PC-3 (cell line): Measurements from ENCODE around the gene FN3K. TPM values are rescaled to one million over a fixed set of nuclear protein-coding genes. Genes with fewer than 3 reads are reported as not detected.

ENCODE experiments used
- ATAC-seq: fragments of 200-7000 bp; cut with Tn5 transposase; 2 replicates; pipeline ENCODE4 v1.9.1; 2020; ENCODE audit warnings: mild to moderate bottlenecking, moderate library complexity
- BruUV-seq: library from RNA; stranded (reverse); fragments of 400-500 nt; replicated peaks from 2 replicates; lab custom pipeline; 2021; lab: Mats Ljungman, UMichigan
- CTCF ChIA-PET: fragments of 300-600 bp; sonication (Branson Sonifier 250); formaldehyde crosslinking; loops from one replicate; lab custom pipeline; 2022; ENCODE audit warnings: antibody characterized with exemption; lab: Charles Lee
- POLR2A ChIA-PET: fragments of 300-600 bp; sonication (Branson Sonifier 250); formaldehyde crosslinking; loops from one replicate; lab custom pipeline; 2022; ENCODE audit warnings: antibody characterized with exemption; ENCODE audit not compliant: unreplicated experiment; lab: Charles Lee
- DNase-seq: peaks from one replicate; pipeline ENCODE4 v3.0.0-alpha.2; 2015
- H2AFZ ChIP-seq: fragments of 300-600 bp; sonication (generic); 2 replicates; pipeline ENCODE4 v1.6.0; 2016; ENCODE audit warnings: antibody characterized with exemption, low read length
- H3F3A ChIP-seq: fragments of 300-600 bp; sonication (generic); one replicate; pipeline ENCODE4 v1.6.0; 2017; ENCODE audit warnings: antibody characterized with exemption, low read length, control low read depth, mild to moderate bottlenecking; ENCODE audit not compliant: unreplicated experiment
- H3K27ac ChIP-seq: fragments of 300-600 bp; sonication (generic); 2 replicates; pipeline ENCODE4 v1.5.1; 2016; ENCODE audit warnings: mild to moderate bottlenecking, low read length
- H3K27me3 ChIP-seq: fragments of 300-600 bp; sonication (generic); 2 replicates; pipeline ENCODE4 v1.6.1; 2016; ENCODE audit warnings: low read length, mixed read lengths
- H3K36me3 ChIP-seq: fragments of 300-600 bp; sonication (generic); 2 replicates; pipeline ENCODE4 v1.6.1; 2016; ENCODE audit warnings: low read depth, mixed run types, low read length, mixed read lengths
- H3K4me1 ChIP-seq: fragments of 300-600 bp; sonication (generic); 2 replicates; pipeline ENCODE4 v1.5.1; 2016; ENCODE audit warnings: low read length; ENCODE audit not compliant: insufficient read depth
- H3K4me2 ChIP-seq: fragments of 300-600 bp; sonication (generic); 2 replicates; pipeline ENCODE4 v1.6.0; 2016; ENCODE audit warnings: low read length
- H3K4me3 ChIP-seq: fragments of 300-600 bp; sonication (generic); 2 replicates; pipeline ENCODE4 v1.5.1; 2016; ENCODE audit warnings: mild to moderate bottlenecking, low read length, mixed read lengths
- H3K79me2 ChIP-seq: fragments of 300-600 bp; sonication (generic); 2 replicates; pipeline ENCODE4 v1.6.1; 2017; ENCODE audit warnings: low read length, mixed read lengths
- H3K9ac ChIP-seq: fragments of 300-600 bp; sonication (generic); 2 replicates; pipeline ENCODE4 v1.6.0; 2016; ENCODE audit warnings: mild to moderate bottlenecking, low read length
- H3K9me2 ChIP-seq: fragments of 300-600 bp; sonication (generic); replicated peaks from 2 replicates; pipeline ENCODE4 v1.6.1; 2016; ENCODE audit warnings: mixed run types, low read length, mixed read lengths
- H3K9me3 ChIP-seq: fragments of 300-600 bp; sonication (generic); 2 replicates; pipeline ENCODE4 v1.6.1; 2016; ENCODE audit warnings: low read length, mixed read lengths
- H4K20me1 ChIP-seq: fragments of 300-600 bp; sonication (generic); 2 replicates; pipeline ENCODE4 v1.6.1; 2016; ENCODE audit warnings: low read length, mixed read lengths
- CTCF ChIP-seq: fragments of 300-600 bp; sonication (generic); conservative IDR thresholded peaks from 2 replicates; pipeline ENCODE4 v1.5.1; 2017; ENCODE audit warnings: antibody characterized with exemption, low read depth, mild to moderate bottlenecking, low read length
- EZH2 ChIP-seq: fragments of 300-600 bp; sonication (generic); IDR thresholded peaks from one replicate; pipeline ENCODE4 v1.6.1; 2017; ENCODE audit warnings: antibody characterized with exemption, mild to moderate bottlenecking, low read length; ENCODE audit not compliant: unreplicated experiment
- EZH2phosphoT487 ChIP-seq: fragments of 300-600 bp; sonication (generic); IDR thresholded peaks from 2 replicates; pipeline ENCODE4 v1.6.1; 2018; ENCODE audit warnings: mild to moderate bottlenecking, antibody characterized with exemption, low read length, borderline replicate concordance
- intact Hi-C: fragments of 100-400 bp; cut with micrococcal nuclease; formaldehyde crosslinking; loops from 2 replicates; pipeline ENCODE4 v1.9.0; 2023
- total RNA-seq: library from RNA; depleted of rRNA; stranded (reverse); fragments of >200 nt; gene quantifications from 2 replicates; pipeline ENCODE4 v1.2.3, GENCODE V29; 2014

Gene FN3K
- total RNA-seq, 1 experiment from 2014 or later = 8.4 TPM

- ChIA-PET CTCF (no interaction called here), POLR2A (no interaction called here)
- no TSS peak for BruUV-seq
- peak overlapping the region; percentile 86 for H2AFZ ChIP-seq
- peak; percentile 11 for ATAC-seq
- H3K27ac ChIP-seq = no peak overlapping the region; the same call in 1 of the 2 replicates
- DNase-seq = no peak
- peaks cover 4% of the 10 kb centered on the region; the same call in 1 of the 2 replicates for H3K4me1 ChIP-seq
- no peak for TF ChIP-seq CTCF
- no peak for TF ChIP-seq EZH2phosphoT487
- TF ChIP-seq EZH2 = no peak
- H3K4me3 ChIP-seq = peak overlapping the region; percentile 67
- H3F3A ChIP-seq = no peaks in the 10 kb centered on the region
- no peaks in the 10 kb centered on the region for H3K27me3 ChIP-seq
- no peaks in the 10 kb centered on the region for H3K36me3 ChIP-seq
- intact Hi-C loops = no loop called here
- peaks cover 11% of the 10 kb centered on the region; the same call in 1 of the 2 replicates for H4K20me1 ChIP-seq
- H3K9me2 ChIP-seq = no peaks in the 10 kb centered on the region
- peaks cover 36% of the 10 kb centered on the region for H3K79me2 ChIP-seq
- H3K4me2 ChIP-seq = peak overlapping the region; percentile 93
- peak overlapping the region; percentile 77 for H3K9ac ChIP-seq
- no peaks in the 10 kb centered on the region for H3K9me3 ChIP-seq
Observed at GRCh38 chr17:82751171-82751570, 15.8 kb downstream of the FN3K start.

- CTCF ChIA-PET = no interaction called here
- Histone ChIP-seq H3K79me2 (peaks cover 36% of the 10 kb centered on the region), H2AFZ (peak within 1 kb of the TSS; percentile 89)
Observed at GRCh38 chr17:82751571-82752370, 16.4 kb downstream of the FN3K start, which contains the start of gene TBCD. Gene TBCD (plus strand): TSS chr17:82752065. CDS start chr17:82752194, 129 bp downstream.

More at GRCh38 chr17:82751571-82752370, 16.4 kb downstream of the FN3K start, which contains the start of gene TBCD:
- H3K27ac ChIP-seq = peak within 1 kb of the TSS; percentile 64
- BruUV-seq = no TSS peak
- H3K9me3 ChIP-seq = no peaks in the 10 kb centered on the region
- peak; percentile 85 for DNase-seq
- TF ChIP-seq CTCF (no peak), EZH2phosphoT487 (no peak), EZH2 (no peak)
- peak; percentile 83 for ATAC-seq
- no peaks in the 10 kb centered on the region for H3F3A ChIP-seq
- POLR2A ChIA-PET = no interaction called here
- peaks cover 4% of the 10 kb centered on the region; the same call in 1 of the 2 replicates for H3K4me1 ChIP-seq
- no peaks in the 10 kb centered on the region for H3K9me2 ChIP-seq
- H3K9ac ChIP-seq = peak within 1 kb of the TSS; percentile 85
- no peaks in the 10 kb centered on the region; the same call in 1 of the 2 replicates for H3K36me3 ChIP-seq
- H3K27me3 ChIP-seq = no peaks in the 10 kb centered on the region
- H4K20me1 ChIP-seq = peaks cover 11% of the 10 kb centered on the region; the same call in 1 of the 2 replicates
- H3K4me3 ChIP-seq = peak within 1 kb of the TSS; percentile 79
- peak within 1 kb of the TSS; percentile 93 for H3K4me2 ChIP-seq
- intact Hi-C loops = no loop called here
